ENCODE measurements around the gene DBH. TPM values are rescaled to one million over a fixed set of nuclear protein-coding genes. Genes with fewer than 3 reads are reported as not detected.
"Not testable (repeated sequence)": the region's sequence is repeated elsewhere in the genome, so short reads cannot be mapped to it uniquely, and the experiment has no call there.

Gene DBH
- total RNA-seq, 4 donors from 2014 or later: 0.11 to 0.15 TPM; not detected in 2

DNA sequence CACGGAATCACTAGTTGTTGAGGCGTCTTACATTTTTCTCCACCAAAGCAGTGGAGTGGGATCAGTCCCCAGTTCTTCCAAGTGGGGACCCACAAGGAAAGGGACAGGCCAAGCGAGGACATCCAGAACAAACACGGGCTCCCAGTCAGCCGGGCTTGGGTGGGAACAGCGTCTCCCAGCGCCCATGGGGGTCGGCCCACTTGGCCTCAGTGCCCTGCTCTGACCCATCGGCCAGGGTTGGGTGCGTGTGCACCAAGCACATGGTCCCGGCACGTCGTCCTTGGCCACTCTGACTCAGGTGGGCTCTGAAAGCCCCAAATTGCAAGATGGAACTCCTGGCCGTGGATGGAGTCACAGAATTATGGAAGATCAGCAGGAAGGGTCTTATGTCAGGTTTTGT is 37.9 kb downstream of the DBH start:
- WGBS, 2 donors: 94 to 96% methylated on average over 14 of the region's 14 CpGs
- no peak overlapping the region for H3K4me3 ChIP-seq (replicated peaks in 1 of 3)
- no peaks in the 10 kb centered on the region for H3K36me3 ChIP-seq
- H3K27ac ChIP-seq: no peak overlapping the region
- TF ChIP-seq POLR2A (IDR thresholded peaks at IDR 0.05) (no peak), CTCF (IDR thresholded peaks at IDR 0.05) (no peak)
- intact Hi-C loops (cut with DNase I): no loop called here
- no peaks in the 10 kb centered on the region for H3K4me1 ChIP-seq
- no peak for DNase-seq
- no peaks in the 10 kb centered on the region for H3K9me3 ChIP-seq
- H3K27me3 ChIP-seq: no peaks in the 10 kb centered on the region

- H3K4me1 ChIP-seq; intact Hi-C loops (cut with DNase I); H3K36me3 ChIP-seq; H3K9me3 ChIP-seq; H3K4me3 ChIP-seq (replicated peaks in 1 of 3); H3K27ac ChIP-seq; DNase-seq; H3K27me3 ChIP-seq: not testable (repeated sequence)
- WGBS, 2 donors: 94 to 99% methylated on average over 3 of the region's 3 CpGs
Observed at GRCh38 chr9:133675796-133676195, 39.6 kb downstream of the DBH start.

- TF ChIP-seq POLR2A (IDR thresholded peaks at IDR 0.05): no peak
- TF ChIP-seq CTCF (IDR thresholded peaks at IDR 0.05): no peak
- no peaks in the 10 kb centered on the region for H3K36me3 ChIP-seq
Observed at GRCh38 chr9:133676450-133676849, 40.3 kb downstream of the DBH start.

DNA sequence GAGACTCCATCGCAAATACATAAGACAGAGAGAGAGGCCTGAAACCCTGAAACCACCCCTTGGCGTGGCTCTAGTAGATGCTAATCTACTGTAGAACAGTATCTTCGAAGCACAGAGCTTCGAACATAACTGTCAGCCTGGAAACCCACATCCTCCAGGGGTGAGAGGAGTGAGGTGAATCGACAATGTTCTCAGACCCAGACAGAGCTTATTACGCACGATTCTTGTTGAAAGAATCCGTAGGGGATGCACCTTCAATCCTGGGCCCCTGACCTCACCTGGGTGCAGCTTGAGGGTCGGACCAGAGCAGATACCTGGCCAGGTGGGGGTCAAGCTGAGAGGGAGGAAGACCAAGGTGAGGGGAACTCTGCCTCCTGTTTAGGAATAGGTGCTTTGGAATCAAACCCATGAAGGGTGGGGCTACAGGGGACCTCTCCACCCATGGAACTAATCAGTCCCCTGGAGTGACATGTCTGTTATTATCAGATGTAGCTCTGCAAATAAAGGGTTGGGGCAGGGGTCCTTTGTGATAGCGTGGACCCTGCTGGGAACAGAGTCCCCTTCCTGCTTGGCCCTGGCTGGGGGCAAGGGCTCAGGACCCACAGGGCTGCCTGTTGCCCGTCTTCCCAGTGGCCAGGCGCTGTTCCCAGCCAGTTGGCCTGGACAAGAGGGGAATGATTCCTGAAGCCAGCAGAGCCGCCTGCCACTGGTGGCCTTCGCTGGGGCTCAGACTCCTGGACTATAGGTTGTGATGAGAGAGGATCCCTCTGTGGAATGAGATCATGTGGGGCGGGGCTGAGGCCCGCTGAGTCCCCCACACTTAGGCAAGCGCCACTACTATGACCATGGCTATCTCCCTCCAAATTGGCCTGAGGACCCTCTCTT is 41.2 kb downstream of the DBH start:
- DNase-seq: no peak
- intact Hi-C loops (cut with DNase I): no loop called here
- Histone ChIP-seq H3K27ac (no peak overlapping the region), H3K4me3 (replicated peaks in 1 of 3) (no peak overlapping the region), H3K36me3 (no peaks in the 10 kb centered on the region), H3K4me1 (peaks cover 0 to 4% of the 10 kb centered on the region in 2 donors), H3K27me3 (no peaks in the 10 kb centered on the region), H3K9me3 (no peaks in the 10 kb centered on the region)
- WGBS, 2 donors: 94 to 97% methylated on average over 13 to 17 of the region's 17 CpGs
- TF ChIP-seq POLR2A (IDR thresholded peaks at IDR 0.05): no peak
- TF ChIP-seq CTCF (IDR thresholded peaks at IDR 0.05): no peak

More at GRCh38 chr9:133676450-133676849, 40.3 kb downstream of the DBH start:
- Histone ChIP-seq H3K4me3 (replicated peaks in 1 of 3) (no peak overlapping the region), H3K27me3 (no peaks in the 10 kb centered on the region), H3K27ac (no peak overlapping the region), H3K9me3 (no peaks in the 10 kb centered on the region), H3K4me1 (peaks cover 0 to 4% of the 10 kb centered on the region in 2 donors)
- intact Hi-C loops (cut with DNase I): no loop called here
- 76 to 80% methylated on average over 10 of the region's 10 CpGs for WGBS, 2 donors
- no peak for DNase-seq

DNA sequence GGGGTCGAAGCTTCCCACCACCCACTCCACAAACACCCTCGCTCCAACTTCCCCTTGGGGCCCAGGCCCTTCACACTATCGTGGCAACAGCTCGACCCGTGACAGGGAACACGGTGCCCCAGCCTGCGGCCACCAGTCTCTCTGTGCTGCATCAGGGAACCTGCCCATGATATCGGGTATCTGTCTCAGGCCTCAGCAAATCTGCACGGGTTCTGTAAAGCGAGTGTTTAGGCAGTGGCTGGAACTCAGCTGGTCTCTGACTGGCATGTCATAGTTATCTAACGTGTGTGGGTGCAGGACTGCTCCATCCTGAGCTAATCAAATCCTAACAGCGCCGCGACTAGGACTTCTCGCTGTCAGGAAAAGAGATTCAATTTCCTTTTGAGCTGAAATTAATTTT is 42.9 kb downstream of the DBH start:
- Histone ChIP-seq H3K36me3 (no peaks in the 10 kb centered on the region), H3K27ac (no peak overlapping the region), H3K4me3 (replicated peaks in 1 of 3) (no peak overlapping the region), H3K4me1 (peaks cover 0 to 14% of the 10 kb centered on the region in 2 donors), H3K27me3 (no peaks in the 10 kb centered on the region), H3K9me3 (no peaks in the 10 kb centered on the region)
- intact Hi-C loops (cut with DNase I): no loop called here
- no peak for DNase-seq
- 77 to 80% methylated on average over 10 to 13 of the region's 15 CpGs for WGBS, 2 donors
- TF ChIP-seq POLR2A (IDR thresholded peaks at IDR 0.05): no peak
- no peak for TF ChIP-seq CTCF (IDR thresholded peaks at IDR 0.05)
